Liver (tissue), 9 donors: ENCODE data around the gene SIN3B. TPM values are rescaled to one million over a fixed set of nuclear protein-coding genes. Genes with fewer than 3 reads are reported as not detected.
"Not testable (repeated sequence)": the region's sequence is repeated elsewhere in the genome, so short reads cannot be mapped to it uniquely, and the experiment has no call there.

Source experiments
- DNase-seq: peaks from one replicate; pipeline ENCODE4 v3.0.0-alpha.2; 2017; ENCODE audit warnings: low spot score
- H3K27ac ChIP-seq, 2 donors: one replicate each; pipeline ENCODE4 v1.7.0; 2013; ENCODE audit warnings: inconsistent platforms in 2 of 2, low read length in 2 of 2, control low read depth in 1 of 2, low read depth in 1 of 2, mild to moderate bottlenecking in 1 of 2
- H3K27me3 ChIP-seq, 4 donors: one replicate each; pipeline versions ENCODE4 v1.6.1 to v1.7.0; 2013; ENCODE audit warnings: low read length in 3 of 4, inconsistent platforms in 1 of 4, mild to moderate bottlenecking in 1 of 4, moderate library complexity in 1 of 4; ENCODE audit not compliant: control insufficient read depth in 4 of 4, insufficient read depth in 4 of 4
- H3K36me3 ChIP-seq, 4 donors: one replicate each; pipeline versions ENCODE4 v1.6.1 to v1.7.0; 2013; ENCODE audit warnings: low read length in 3 of 4, mild to moderate bottlenecking in 3 of 4, low read depth in 1 of 4, moderate library complexity in 1 of 4; ENCODE audit not compliant: control insufficient read depth in 4 of 4, insufficient read depth in 3 of 4
- H3K4me1 ChIP-seq, 4 donors: one replicate each; pipeline versions ENCODE4 v1.6.1 to v1.7.0; 2013; ENCODE audit warnings: low read length in 3 of 4, mild to moderate bottlenecking in 3 of 4, moderate library complexity in 1 of 4; ENCODE audit not compliant: control insufficient read depth in 4 of 4, insufficient read depth in 4 of 4
- H3K4me3 ChIP-seq, 3 donors: one replicate each; pipeline versions ENCODE4 v1.6.1 to v1.7.0; 2013; ENCODE audit warnings: low read length in 3 of 3, control low read depth in 1 of 3, low read depth in 1 of 3, mild to moderate bottlenecking in 1 of 3
- H3K9ac ChIP-seq, 2 donors: one replicate each; pipeline ENCODE4 v1.7.0; 2013; ENCODE audit warnings: low read length in 2 of 2, mild to moderate bottlenecking in 2 of 2, moderate library complexity in 2 of 2, control low read depth in 1 of 2, low read depth in 1 of 2
- H3K9me3 ChIP-seq, 4 donors: one replicate each; pipeline versions ENCODE4 v1.6.1 to v1.7.0; 2013; ENCODE audit warnings: low read length in 3 of 4; ENCODE audit not compliant: control insufficient read depth in 4 of 4
- HNF4A ChIP-seq, 2 donors: conservative IDR thresholded peaks; 2 replicates each; pipeline ENCODE4 v1.6.1; 2016; ENCODE audit warnings: antibody characterized with exemption in 2 of 2, mild to moderate bottlenecking in 2 of 2
- HNF4G ChIP-seq: IDR thresholded peaks from 2 replicates; pipeline ENCODE4 v1.6.1; 2016; ENCODE audit warnings: antibody characterized with exemption
- RAD21 ChIP-seq, 2 donors: IDR thresholded peaks; 2 replicates each; pipeline ENCODE4 v1.6.1; 2016; ENCODE audit warnings: antibody characterized with exemption in 2 of 2, mild to moderate bottlenecking in 2 of 2
- RXRA ChIP-seq, 2 donors: IDR thresholded peaks; 2 replicates each; pipeline ENCODE4 v1.6.1; 2017 to 2018; ENCODE audit warnings: antibody characterized with exemption in 2 of 2, mild to moderate bottlenecking in 1 of 2
- YY1 ChIP-seq: IDR thresholded peaks from 2 replicates; pipeline ENCODE4 v1.6.1; 2016; ENCODE audit warnings: antibody characterized with exemption, mild to moderate bottlenecking
- WGBS: extraction: QIAGEN DNeasy Blood & Tissue Kit; methylation state at CpG from one replicate; pipeline ENCODE4 v1.1.7; 2013; 5-methylcytosine and 5-hydroxymethylcytosine counted together
- polyA plus RNA-seq, 2 donors: library from polyadenylated mRNA; stranded (reverse) in 1 of 2; unstranded in 1 of 2; fragments of 200-250 nt in 1 of 2; fragments of >200 nt in 1 of 2; fragmentation: Nextera tagmentation in 1 of 2; extraction: Ambion mirVana in 1 of 2; gene quantifications; one replicate each; pipeline versions ENCODE4 v1.2.1 to v1.2.3, GENCODE V29; 2013 to 2015
- total RNA-seq, 2 donors: library from RNA; depleted of rRNA; stranded (reverse); fragments of >200 nt; gene quantifications; one replicate each; pipeline ENCODE4 v1.2.3, GENCODE V29; 2014
- TF ChIP-seq, protein P1 (sequence below): fragments of 150-350 bp; IDR thresholded peaks from 2 replicates; pipeline ENCODE4 v1.5.1; 2017; ENCODE audit warnings: improper control_type of control experiment, low read depth, low read length; ENCODE audit not compliant: missing input control
- TF ChIP-seq, protein P2 (sequence below): IDR thresholded peaks from 2 replicates; pipeline ENCODE4 v1.6.1; 2016; ENCODE audit warnings: antibody characterized with exemption, mild to moderate bottlenecking
- donor health status: healthy.
- donor health status: healthy.
- donor health status: healthy.
- donor health status: healthy.
- donor health status: healthy.

Gene SIN3B
- total and polyA plus RNA-seq, 4 donors = 6.1 to 17.1 (median 8.6) TPM

DNA sequence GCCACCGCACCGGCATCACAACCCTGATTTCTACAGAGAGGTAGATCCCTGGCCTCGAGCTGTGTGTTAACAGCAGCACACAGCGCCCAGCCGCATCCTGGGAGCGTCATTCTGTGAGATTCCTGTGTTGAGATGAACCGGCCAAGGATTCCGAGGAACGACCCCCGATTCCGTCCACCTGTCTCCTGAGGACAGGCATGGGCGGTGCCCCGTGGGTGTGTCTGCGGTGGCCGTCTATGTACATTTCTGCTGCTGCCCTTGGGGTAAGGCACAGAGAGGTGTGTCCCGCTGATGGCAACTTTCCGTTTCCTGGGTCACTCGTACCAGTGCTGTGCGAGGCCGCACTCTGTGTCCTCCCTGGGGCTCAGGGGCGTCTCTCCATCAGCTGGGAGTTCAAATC, 43.5 kb downstream of the SIN3B start:
- Histone ChIP-seq H3K27me3 (no peaks in the 10 kb centered on the region), H3K4me3 (no peak overlapping the region), H3K9ac (no peak overlapping the region), H3K27ac (no peak overlapping the region), H3K4me1 (no peaks in the 10 kb centered on the region), H3K36me3 (peaks cover 6 to 60% (median 22%) of the 10 kb centered on the region in 4 donors), H3K9me3 (no peaks in the 10 kb centered on the region)
- no peak for DNase-seq
- WGBS = 98% methylated on average over 21 of the region's 21 CpGs
- TF ChIP-seq HNF4A (conservative IDR thresholded peaks at IDR 0.05) = no peak
- TF ChIP-seq, protein P1, sequence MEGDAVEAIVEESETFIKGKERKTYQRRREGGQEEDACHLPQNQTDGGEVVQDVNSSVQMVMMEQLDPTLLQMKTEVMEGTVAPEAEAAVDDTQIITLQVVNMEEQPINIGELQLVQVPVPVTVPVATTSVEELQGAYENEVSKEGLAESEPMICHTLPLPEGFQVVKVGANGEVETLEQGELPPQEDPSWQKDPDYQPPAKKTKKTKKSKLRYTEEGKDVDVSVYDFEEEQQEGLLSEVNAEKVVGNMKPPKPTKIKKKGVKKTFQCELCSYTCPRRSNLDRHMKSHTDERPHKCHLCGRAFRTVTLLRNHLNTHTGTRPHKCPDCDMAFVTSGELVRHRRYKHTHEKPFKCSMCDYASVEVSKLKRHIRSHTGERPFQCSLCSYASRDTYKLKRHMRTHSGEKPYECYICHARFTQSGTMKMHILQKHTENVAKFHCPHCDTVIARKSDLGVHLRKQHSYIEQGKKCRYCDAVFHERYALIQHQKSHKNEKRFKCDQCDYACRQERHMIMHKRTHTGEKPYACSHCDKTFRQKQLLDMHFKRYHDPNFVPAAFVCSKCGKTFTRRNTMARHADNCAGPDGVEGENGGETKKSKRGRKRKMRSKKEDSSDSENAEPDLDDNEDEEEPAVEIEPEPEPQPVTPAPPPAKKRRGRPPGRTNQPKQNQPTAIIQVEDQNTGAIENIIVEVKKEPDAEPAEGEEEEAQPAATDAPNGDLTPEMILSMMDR = no peak
- no peak for TF ChIP-seq YY1
- TF ChIP-seq, protein P2, sequence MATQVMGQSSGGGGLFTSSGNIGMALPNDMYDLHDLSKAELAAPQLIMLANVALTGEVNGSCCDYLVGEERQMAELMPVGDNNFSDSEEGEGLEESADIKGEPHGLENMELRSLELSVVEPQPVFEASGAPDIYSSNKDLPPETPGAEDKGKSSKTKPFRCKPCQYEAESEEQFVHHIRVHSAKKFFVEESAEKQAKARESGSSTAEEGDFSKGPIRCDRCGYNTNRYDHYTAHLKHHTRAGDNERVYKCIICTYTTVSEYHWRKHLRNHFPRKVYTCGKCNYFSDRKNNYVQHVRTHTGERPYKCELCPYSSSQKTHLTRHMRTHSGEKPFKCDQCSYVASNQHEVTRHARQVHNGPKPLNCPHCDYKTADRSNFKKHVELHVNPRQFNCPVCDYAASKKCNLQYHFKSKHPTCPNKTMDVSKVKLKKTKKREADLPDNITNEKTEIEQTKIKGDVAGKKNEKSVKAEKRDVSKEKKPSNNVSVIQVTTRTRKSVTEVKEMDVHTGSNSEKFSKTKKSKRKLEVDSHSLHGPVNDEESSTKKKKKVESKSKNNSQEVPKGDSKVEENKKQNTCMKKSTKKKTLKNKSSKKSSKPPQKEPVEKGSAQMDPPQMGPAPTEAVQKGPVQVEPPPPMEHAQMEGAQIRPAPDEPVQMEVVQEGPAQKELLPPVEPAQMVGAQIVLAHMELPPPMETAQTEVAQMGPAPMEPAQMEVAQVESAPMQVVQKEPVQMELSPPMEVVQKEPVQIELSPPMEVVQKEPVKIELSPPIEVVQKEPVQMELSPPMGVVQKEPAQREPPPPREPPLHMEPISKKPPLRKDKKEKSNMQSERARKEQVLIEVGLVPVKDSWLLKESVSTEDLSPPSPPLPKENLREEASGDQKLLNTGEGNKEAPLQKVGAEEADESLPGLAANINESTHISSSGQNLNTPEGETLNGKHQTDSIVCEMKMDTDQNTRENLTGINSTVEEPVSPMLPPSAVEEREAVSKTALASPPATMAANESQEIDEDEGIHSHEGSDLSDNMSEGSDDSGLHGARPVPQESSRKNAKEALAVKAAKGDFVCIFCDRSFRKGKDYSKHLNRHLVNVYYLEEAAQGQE = no peak

DNA sequence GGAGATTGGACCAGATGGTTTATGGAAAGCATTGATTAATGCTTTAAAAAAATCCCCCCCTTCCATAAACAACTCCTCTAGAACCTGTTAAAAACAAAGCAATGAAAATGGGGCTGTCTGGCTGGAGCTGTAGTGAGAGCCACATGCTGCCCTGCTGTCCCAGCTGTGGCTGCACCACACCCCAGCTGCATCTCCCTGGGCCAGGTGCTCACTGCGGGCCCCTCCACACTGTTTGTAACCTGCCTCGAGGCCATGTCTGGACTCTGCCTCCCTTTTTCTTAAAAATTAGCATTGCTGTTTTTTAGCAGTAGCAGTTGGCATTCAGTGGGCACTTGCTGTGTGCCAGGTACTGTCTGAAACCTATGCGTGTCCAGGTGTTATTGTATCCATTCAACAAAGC, 44.4 kb downstream of the SIN3B start:
- Histone ChIP-seq H3K9me3 (no peaks in the 10 kb centered on the region), H3K36me3 (peaks cover 10 to 60% (median 24%) of the 10 kb centered on the region in 4 donors), H3K4me3 (no peak overlapping the region), H3K27me3 (no peaks in the 10 kb centered on the region), H3K27ac (no peak overlapping the region), H3K4me1 (no peaks in the 10 kb centered on the region), H3K9ac (no peak overlapping the region)
- TF ChIP-seq HNF4G (no peak), RXRA (IDR thresholded peaks at IDR 0.05) (no peak), RAD21 (IDR thresholded peaks at IDR 0.05) (no peak)
- no peak for DNase-seq
- 94% methylated on average over 3 of the region's 3 CpGs for WGBS

DNA sequence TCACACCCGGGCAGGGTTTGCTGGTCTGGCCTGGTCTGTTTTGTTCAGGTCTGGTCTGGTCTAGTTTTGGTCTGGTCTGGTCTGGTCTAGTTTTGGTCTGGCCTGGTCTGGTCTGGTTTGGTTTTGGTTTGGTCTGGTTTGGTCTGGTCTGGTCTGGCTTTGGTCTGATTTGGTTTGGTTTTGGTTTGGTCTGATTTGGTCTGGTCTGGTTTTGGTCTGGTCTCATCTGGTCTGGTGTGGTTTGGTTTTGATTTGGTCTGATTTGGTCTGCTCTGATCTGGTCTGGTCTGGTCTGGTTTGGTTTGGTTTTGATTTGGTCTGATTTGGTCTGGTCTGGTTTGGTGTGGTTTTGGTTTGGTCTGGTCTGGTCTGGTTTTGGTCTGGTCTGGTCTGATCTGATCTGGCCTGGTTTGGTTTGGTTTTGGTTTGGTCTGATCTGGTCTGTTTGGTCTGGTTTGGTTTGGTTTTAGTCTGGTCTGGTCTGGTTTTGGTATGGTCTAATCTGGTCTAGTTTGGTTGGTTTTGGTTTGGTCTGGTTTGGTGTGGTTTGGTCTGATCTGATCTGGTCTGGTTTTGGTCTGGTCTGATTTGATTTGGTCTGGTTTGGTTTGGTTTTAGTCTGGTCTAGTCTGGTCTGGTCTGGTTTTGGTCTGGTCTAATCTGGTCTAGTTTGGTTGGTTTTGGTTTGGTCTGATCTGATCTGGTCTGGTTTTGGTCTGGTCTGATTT, 45.2 kb downstream of the SIN3B start:
- Histone ChIP-seq H3K4me1 (no peaks in the 10 kb centered on the region), H3K4me3 (no peak overlapping the region), H3K9me3 (no peaks in the 10 kb centered on the region), H3K36me3 (peaks cover 10 to 62% (median 27%) of the 10 kb centered on the region in 4 donors), H3K27me3 (no peaks in the 10 kb centered on the region), H3K9ac (no peak overlapping the region), H3K27ac (no peak overlapping the region)
- TF ChIP-seq HNF4A (conservative IDR thresholded peaks at IDR 0.05) = no peak
- 95% methylated on average over 1 of the region's 1 CpG for WGBS
- DNase-seq = no peak

DNA sequence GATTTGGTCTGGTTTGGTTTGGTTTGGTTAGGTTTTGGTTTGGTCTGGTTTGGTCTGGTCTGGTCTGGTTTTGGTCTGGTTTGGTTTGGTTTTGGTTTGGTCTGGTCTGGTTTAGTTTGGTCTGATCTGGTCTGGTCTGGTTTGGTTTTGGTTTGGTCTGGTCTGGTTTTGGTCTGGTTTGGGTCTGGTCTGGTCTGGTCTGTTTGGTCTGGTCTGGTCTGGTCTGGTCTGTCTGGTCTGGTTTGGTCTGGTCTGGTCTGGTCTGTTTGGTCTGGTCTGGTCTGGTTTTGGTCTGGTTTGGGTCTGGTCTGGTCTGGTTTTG, 45.7 kb downstream of the SIN3B start:
- H3K27ac ChIP-seq, H3K4me1 ChIP-seq, H3K9ac ChIP-seq, DNase-seq, H3K27me3 ChIP-seq, H3K9me3 ChIP-seq, H3K4me3 ChIP-seq: not testable (repeated sequence)
- H3K36me3 ChIP-seq = peaks cover 10 to 62% (median 25%) of the 10 kb centered on the region in 4 donors
